8988T (cell line): ENCODE data around the gene DACT2.
A peak's percentile ranks its signal among the peaks of the same experiment; 100 is the strongest.

Source experiments
- DNase-seq: peaks from one replicate; pipeline ENCODE4 v3.0.0; 2011

Gene DACT2

DNA sequence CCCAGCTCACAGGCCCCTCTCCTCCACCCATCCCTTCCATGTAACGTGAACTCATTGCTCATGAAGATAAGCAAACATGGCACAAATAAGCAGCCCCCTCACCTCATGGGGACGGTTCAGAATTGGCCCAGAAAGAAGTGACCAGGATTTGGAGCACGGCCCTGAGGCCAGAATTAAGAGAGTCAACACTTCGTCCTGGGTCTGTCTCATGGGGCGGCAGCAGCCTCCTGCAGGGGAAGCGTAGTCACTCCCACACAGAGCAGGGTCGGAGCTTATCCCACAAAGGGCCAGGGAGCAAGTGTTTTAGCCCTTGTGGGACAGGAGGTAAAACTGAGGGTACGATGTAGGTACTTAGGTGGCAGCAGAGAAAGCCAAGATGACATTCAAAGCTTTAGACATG lies 28.6 kb upstream of the DACT2 start:
- no peak for DNase-seq

GRCh38 chr6:168347615-168348014 lies 28.0 kb upstream of the DACT2 start:
- DNase-seq: no peak

GRCh38 chr6:168347053-168347452 lies 27.5 kb upstream of the DACT2 start:
- no peak for DNase-seq

- DNase-seq: no peak
Observed at GRCh38 chr6:168345896-168346754, 26.5 kb upstream of the DACT2 start.

- DNase-seq: no peak
Observed at GRCh38 chr6:168345266-168345665, 25.7 kb upstream of the DACT2 start.

DNA sequence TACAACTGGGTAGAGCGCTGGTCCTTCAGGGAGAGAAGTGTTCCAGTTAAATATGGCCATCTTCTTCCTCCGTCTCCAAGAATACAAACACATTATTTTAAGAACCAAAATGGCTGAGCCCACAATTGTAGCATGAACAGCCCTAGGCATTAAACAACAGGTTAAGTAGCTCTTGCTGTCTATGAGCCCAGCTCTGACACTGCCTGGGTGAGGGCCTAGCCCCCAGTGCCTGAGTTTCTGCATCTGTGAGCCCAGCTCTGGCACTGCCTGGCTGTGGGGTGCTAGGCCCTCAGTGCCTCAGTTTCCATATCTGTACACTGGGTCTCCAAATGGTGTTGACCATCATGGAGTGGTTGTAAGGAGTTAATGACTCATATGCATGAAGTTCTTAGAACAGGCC lies 24.8 kb upstream of the DACT2 start:
- DNase-seq: no peak

GRCh38 chr6:168343239-168344150 lies 23.9 kb upstream of the DACT2 start:
- no peak for DNase-seq

DNA sequence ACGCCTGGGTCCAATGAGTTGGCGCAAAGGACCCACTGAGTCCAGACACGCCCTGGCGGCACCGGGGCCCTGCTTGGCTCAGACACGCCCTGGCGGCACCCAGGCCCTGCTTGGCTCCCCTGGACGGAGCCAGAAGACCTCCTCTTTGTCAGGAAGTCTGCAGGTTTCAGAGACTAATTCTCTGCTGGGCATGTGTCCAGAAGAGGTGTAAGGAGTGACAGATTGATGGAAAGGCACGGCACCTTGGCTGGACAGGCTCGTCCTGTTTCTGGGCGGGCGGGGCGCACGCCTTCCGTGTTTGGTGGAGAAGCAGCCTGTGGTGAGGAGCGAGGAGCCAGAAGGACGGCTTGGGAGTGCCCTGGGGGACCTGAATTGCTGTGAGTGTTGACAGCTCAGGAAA lies 23.1 kb upstream of the DACT2 start:
- DNase-seq: no peak

DNA sequence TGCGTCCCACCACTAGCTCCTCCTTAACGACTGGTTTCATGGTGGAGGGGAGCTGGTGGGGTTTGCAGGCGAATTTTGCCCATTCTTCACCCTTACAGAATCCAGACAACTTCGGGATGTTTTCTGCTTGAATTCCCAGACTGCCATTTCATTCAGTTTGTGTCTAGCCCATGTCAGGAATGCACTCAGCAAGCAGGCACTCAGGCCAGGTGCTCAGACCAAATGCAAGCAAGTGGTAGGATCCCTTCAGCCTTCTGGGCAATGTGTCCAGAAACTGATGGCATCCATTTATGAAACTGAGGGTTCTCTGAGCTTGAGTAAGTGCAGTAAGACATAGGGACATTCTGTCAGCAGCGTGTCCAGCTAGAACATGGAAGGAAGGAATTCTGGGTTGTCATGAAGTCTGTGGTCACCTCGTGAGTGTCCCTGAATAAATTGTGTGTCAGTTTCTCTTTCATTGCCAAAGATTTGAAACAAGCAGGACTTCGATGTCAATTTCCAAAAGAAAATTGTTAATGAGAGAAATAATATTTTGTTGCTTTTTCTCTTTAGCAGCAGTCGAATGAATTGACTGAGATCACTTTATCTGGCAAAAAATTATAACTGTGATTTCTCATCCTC lies 21.8 kb upstream of the DACT2 start:
- no peak for DNase-seq

- no peak for DNase-seq
Observed at GRCh38 chr6:168340819-168341218, 21.2 kb upstream of the DACT2 start.

- DNase-seq: no peak
Observed at GRCh38 chr6:168338777-168339176, 19.2 kb upstream of the DACT2 start.

DNA sequence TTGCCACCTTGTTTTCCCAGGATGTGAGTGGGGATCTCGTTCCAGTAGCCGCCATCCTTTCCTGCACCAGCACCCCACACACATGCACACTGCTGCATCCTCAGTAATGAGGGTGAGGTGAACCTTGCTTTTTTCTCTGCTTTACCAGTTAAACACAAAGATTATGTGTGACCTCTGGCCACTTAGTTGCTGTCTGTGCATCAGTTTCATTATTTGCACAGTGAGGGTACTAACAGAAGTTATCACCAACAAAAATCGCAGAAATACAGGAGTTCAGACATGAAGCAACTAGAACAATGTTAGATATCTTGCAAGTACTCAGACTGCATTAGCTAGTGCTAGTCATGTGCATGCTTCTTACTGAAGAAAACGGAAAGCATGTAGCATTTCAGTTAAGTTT lies 17.4 kb upstream of the DACT2 start:
- no peak for DNase-seq

DNA sequence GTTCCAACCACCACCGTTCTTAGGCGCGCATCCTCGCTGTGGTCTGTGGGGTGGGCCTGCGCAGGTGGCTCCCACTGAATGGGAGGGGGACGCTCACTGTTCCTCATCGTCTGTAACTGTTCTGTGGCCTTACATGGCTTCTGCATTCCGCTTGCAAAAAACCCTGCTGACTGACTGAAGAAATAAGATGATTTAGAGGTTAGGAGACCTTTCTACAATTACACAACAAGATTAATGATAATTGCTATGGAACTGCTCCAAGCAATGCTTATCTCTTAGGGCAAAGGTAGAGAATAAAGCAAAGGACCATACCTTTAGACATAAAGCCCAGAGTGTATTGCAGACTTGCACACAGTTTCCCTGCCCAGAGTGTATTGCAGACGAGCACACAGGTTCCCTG lies 14.4 kb upstream of the DACT2 start:
- DNase-seq: no peak

DNA sequence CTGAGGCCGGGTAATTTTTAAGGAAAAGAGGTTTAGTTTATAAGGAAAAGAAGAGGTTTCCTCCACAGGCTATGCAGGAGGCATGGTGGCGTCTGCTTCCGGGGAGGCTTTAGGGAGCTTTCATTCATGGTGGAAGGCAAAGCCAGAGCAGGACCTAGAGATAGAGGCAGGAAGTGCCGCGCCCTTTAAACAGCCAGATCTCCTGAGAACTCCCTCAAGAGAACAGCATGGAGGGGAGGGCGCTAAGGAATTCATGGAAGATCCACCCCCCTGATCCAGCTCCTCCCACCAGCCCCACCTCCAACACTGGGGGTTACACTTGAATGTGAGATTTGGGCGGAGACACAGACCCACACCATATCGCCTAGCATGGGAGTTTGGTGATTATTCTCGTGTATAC lies 13.9 kb upstream of the DACT2 start:
- DNase-seq: no peak

DNA sequence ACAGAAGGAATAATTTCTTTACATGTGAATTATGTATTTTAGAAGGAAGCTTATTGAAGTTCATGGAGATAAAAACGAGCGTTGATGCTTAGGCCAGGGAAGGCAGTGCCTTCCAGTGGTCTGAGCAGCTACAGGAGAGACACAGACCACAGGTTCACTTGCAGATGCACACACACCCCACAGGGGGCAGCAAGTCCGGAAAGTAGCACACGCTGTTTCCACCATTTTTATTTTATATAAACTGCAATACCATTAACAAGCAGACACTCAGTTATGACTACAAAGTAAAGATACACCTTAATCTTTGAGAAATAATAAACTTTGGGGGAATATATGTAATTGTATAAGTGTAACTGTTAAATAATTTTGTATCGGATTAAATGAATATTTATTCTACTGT lies 13.5 kb upstream of the DACT2 start:
- peak; percentile 58 for DNase-seq

DNA sequence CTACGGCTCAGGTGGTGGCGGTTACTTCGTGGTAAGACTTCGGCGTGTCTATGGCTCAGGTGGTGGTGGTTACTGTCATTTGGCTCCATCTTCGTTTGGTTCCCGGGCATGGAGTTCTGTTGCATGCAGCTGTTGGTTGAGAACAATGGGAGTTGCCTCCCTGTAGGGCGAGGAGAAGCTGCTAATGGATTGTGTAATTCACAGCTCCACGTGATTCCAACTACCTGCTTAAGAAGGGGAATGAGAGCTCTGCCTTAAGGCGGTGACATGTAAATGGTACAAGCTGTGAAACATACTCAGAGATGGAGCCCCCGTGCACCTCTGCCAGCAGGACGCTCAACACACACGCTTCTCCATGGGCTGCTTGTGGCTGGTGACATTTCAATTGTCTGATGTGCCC lies 12.4 kb upstream of the DACT2 start:
- DNase-seq: no peak

DNA sequence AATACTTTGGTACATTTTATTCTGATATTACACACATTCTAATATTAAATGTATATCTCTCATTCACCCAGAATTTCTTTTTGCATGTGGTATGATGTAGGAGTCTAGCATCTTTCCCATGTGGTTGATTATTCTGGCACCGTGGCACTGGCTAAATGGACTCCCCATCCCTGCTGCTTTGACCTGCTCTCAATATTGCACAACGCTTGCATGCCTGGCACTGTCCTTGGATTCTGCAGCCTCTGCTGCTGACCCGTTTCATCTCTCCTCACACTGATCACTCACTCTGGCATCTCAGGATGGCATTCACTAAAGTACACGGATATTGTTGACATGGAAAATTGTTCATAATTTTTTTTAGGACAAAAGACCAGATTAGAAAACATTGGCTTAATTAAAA lies 11.5 kb upstream of the DACT2 start:
- DNase-seq: no peak

- DNase-seq: no peak
Observed at GRCh38 chr6:168330403-168330802, 10.8 kb upstream of the DACT2 start.

DNA sequence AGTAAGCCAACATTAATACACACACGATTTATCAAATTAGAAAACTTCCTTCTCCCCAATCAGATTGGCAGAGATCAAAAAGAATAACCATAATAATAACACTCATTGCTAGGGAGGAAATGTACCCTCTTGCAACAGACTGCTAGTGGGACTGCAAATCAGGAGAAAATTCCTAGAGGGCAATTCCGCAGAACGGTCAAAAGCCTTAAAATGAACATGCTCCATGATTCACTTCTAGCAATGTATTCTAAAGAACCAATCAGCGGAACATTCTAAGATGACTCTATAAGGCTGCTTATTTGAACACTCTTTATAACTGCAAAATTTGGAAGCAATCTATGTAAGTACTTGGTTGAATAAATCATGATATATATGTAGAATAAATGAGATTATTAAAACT lies 8.5 kb upstream of the DACT2 start:
- DNase-seq: no peak

GRCh38 chr6:168326294-168327261 lies 7.0 kb upstream of the DACT2 start:
- no peak for DNase-seq

DNA sequence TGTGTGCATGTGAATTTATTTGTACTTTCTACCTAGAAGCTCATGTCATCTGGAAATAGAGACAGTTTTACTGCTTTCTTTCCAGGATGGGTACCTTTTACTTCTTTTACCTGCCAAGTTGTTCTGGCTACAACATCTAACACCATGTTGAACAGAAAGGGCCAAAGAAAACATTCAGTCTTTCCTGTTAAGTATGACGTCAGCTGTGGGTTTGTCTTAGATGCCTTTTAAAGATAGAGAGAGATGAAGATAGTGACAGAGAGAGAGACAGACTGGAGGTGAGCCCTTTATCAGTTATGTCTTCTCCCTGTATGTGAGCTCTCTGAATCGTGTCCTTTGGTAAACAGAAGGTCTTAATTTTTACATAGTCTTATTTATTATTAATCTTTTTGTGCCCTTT lies 3.4 kb upstream of the DACT2 start:
- DNase-seq: no peak

GRCh38 chr6:168320634-168321033 lies 1.1 kb upstream of the DACT2 start:
- no peak for DNase-seq
